Epithelial cell of proximal tubule (primary cell): ENCODE results near the gene POFUT2. TPM values are rescaled to one million over a fixed set of nuclear protein-coding genes. Genes with fewer than 3 reads are reported as not detected.
"Not testable (repeated sequence)": the region's sequence is repeated elsewhere in the genome, so short reads cannot be mapped to it uniquely, and the experiment has no call there.

Experiments used
- DNase-seq: peaks from one replicate; pipeline ENCODE4 v3.0.0-alpha.2; 2011; ENCODE audit warnings: low read depth
- H3K4me3 ChIP-seq: 2 replicates; pipeline ENCODE4 v1.5.1; 2011; ENCODE audit warnings: low read depth, mild to moderate bottlenecking, low read length
- CTCF ChIP-seq: conservative IDR thresholded peaks from 2 replicates; pipeline ENCODE4 v1.5.1; 2012; ENCODE audit warnings: low read depth, mild to moderate bottlenecking, low read length
- total RNA-seq: library from RNA; depleted of rRNA; stranded (reverse); fragments of >200 nt; gene quantifications from 2 replicates; pipeline ENCODE4 v1.2.3, GENCODE V29; 2015

Gene POFUT2
- total RNA-seq, 1 donor from 2014 or later = 10.4 TPM

DNA sequence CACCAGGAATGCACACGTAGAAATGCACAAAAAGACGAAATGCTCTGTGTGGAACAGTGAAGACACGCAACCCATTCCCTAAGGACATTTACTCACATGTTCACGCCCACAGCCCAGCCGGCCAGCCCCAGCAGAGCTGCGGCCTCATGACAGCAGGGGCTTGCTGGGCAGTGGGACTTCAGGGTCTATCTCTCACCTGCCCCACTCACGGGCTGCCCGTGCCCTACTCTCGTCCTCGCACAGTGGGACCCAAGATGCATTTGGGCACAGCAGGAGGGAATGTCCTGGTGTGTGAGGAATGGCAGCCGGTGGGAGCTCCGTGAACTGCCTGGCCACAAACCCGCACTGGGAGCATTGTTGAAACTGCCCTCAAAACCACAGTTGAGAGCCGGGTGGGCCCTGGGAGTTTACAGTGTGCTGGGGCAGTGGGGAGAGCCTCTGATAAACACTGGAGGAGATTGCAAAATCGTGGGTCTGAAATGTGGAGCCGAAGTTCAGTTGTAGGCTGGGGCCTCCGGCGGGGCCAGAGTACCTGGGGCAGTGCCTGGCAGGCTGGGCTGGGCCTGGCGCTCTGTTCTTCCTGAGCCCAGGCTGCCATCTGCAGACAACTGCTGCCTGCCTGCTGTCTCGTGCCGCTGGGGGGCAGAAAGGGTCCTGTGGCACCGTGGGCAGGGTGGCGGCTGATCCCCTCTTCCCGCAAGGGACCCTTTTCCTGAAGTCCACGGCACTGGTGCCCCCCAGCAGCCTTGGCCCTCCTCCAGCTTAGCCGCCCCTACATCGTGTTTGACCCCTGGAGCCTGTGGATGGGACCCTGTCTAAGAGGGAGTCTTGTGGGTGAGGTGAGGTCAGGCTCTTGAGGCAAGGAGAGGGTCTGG lies 20.7 kb upstream of the POFUT2 start:
- no peak overlapping the region for H3K4me3 ChIP-seq
- no peak for TF ChIP-seq CTCF
- DNase-seq = no peak

- DNase-seq, H3K4me3 ChIP-seq: not testable (repeated sequence)
Observed at GRCh38 chr21:45307597-45308158, 20.0 kb upstream of the POFUT2 start.

DNA sequence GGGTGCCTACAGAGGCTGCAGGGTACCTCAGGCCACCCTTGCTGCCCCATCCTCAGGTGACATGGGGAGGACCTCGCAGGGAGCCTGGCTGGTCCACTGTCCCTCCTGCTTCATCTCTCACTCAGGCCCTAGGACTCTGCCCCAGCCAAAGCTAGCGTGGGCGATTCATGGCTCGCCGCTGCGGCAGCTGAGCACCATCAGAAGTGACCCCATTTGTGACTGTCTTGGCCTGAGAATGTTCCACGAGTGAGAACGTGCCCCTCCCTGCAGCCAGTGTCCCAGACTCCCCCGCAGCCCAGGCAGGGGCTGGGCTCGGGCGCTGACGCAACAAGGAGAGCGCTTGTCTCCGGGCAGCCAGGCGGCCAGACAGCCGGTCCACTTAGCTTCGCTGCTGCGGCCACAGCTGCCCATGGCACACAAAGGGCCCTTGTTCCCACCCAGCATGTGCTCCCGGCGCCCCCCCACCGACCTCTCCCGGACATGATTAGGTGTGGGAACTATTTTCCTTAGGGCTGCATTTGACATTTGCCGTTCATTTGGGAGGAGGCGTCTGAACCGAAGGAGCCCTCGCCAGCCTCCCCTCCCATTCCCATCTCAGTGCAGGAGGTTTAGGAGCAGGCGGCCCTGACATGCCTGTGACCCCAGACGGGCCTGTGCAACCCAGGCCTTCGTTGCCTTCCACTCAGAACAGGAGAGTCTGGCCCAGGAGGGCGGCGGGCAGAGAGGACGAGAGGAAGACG lies 19.3 kb upstream of the POFUT2 start:
- TF ChIP-seq CTCF = no peak
- DNase-seq = no peak
- peak overlapping the region; percentile 21 for H3K4me3 ChIP-seq

GRCh38 chr21:45306453-45306831 lies 18.7 kb upstream of the POFUT2 start:
- H3K4me3 ChIP-seq = no peak overlapping the region
- no peak for TF ChIP-seq CTCF
- DNase-seq = no peak

DNA sequence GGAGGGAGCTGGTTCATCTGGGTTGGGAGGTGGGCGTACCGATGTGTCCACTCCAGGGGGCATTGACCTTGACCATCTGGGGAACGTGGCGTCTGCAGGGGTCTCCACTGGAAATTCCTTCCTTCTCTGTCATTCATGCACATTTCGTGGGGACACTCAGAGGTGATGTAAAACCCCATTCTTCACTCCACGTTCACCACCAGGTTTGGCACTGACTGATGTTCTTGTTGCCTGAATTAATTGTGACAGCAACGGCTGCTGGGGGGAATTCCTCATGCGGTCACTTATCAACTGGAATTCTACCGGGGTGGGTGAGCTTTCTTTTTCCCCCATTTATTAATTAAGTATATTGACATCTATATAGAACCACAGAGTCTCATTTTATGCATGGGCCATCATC lies 18.1 kb upstream of the POFUT2 start:
- DNase-seq = no peak
- TF ChIP-seq CTCF = no peak
- no peak overlapping the region for H3K4me3 ChIP-seq

GRCh38 chr21:45304945-45305344 lies 17.2 kb upstream of the POFUT2 start:
- DNase-seq = no peak
- H3K4me3 ChIP-seq = no peak overlapping the region
- TF ChIP-seq CTCF = no peak

DNA sequence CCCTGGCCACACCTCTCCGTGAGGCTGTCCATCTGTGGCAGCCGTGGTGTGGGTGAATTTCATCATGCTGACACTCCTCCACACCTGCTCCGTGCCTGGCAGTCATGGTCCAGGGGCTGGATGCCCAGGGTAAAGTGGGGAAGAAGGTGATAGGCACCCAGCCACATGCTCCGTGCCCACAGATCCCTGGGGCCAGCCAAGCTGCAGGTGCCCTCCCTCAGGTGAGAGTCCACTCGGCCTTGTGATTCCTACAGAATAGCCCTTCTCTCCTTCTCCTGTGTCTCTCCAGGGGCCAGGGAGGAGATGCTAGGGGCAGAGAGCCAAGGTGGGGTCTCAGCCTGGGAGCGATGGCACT lies 16.8 kb upstream of the POFUT2 start:
- no peak for DNase-seq
- no peak for TF ChIP-seq CTCF
- no peak overlapping the region for H3K4me3 ChIP-seq
